Osteoblast (primary cell): Measurements from ENCODE around the gene VGLL4. TPM values are rescaled to one million over a fixed set of nuclear protein-coding genes. Genes with fewer than 3 reads are reported as not detected.

ENCODE experiments used
- DNase-seq: peaks from one replicate; pipeline ENCODE4 v3.0.0; 2011; ENCODE audit warnings: low spot score, mixed read lengths; ENCODE audit not compliant: insufficient read length; ENCODE audit errors: missing footprints
- H2AFZ ChIP-seq: 2 replicates; pipeline ENCODE4 v1.6.0; 2011; ENCODE audit warnings: mild to moderate bottlenecking, low read length
- H3K27ac ChIP-seq: 2 replicates; pipeline ENCODE4 v1.5.1; 2011; ENCODE audit warnings: mild to moderate bottlenecking, low read depth, low read length, moderate library complexity
- H3K27me3 ChIP-seq: 2 replicates; pipeline ENCODE4 v1.6.0; 2012; ENCODE audit warnings: mild to moderate bottlenecking, control low read depth, inconsistent platforms, low read length, moderate library complexity; ENCODE audit not compliant: insufficient read depth
- H3K36me3 ChIP-seq: 2 replicates; pipeline ENCODE4 v1.5.1; 2011; ENCODE audit warnings: mild to moderate bottlenecking, low read length, control low read depth, moderate library complexity; ENCODE audit not compliant: insufficient read depth
- H3K4me1 ChIP-seq: 2 replicates; pipeline ENCODE4 v1.5.1; 2011; ENCODE audit warnings: mild to moderate bottlenecking, low read length, control low read depth, moderate library complexity; ENCODE audit not compliant: insufficient read depth
- H3K4me2 ChIP-seq: 2 replicates; pipeline ENCODE4 v1.6.0; 2011; ENCODE audit warnings: mild to moderate bottlenecking, low read length; ENCODE audit not compliant: insufficient read depth
- H3K4me3 ChIP-seq: fragments of 200-600 bp; sonication (generic); 3 replicates; pipeline ENCODE4 v1.5.1; 2012; ENCODE audit warnings: mild to moderate bottlenecking, low read length, inconsistent platforms; ENCODE audit not compliant: insufficient read depth
- H3K79me2 ChIP-seq: 2 replicates; pipeline ENCODE4 v1.6.0; 2012; ENCODE audit warnings: mild to moderate bottlenecking, low read length, control low read depth, inconsistent platforms; ENCODE audit not compliant: insufficient read depth
- H3K9me3 ChIP-seq: 2 replicates; pipeline ENCODE4 v1.5.1; 2011; ENCODE audit warnings: low read depth, low read length, control low read depth
- H4K20me1 ChIP-seq: 2 replicates; pipeline ENCODE4 v1.6.0; 2012; ENCODE audit warnings: mild to moderate bottlenecking, low read length, control low read depth; ENCODE audit not compliant: insufficient read depth
- CTCF ChIP-seq: IDR thresholded peaks from 2 replicates; pipeline ENCODE4 v1.5.1; 2011; ENCODE audit warnings: mild to moderate bottlenecking, low read depth, low read length, moderate library complexity; ENCODE audit errors: extremely low read depth
- total RNA-seq: library from RNA; depleted of rRNA; stranded (reverse); fragments of >200 nt; gene quantifications from 2 replicates; pipeline ENCODE4 v1.2.3, GENCODE V29; 2012

The VGLL4 gene
- total RNA-seq, 1 donor: 68.8 TPM

DNA sequence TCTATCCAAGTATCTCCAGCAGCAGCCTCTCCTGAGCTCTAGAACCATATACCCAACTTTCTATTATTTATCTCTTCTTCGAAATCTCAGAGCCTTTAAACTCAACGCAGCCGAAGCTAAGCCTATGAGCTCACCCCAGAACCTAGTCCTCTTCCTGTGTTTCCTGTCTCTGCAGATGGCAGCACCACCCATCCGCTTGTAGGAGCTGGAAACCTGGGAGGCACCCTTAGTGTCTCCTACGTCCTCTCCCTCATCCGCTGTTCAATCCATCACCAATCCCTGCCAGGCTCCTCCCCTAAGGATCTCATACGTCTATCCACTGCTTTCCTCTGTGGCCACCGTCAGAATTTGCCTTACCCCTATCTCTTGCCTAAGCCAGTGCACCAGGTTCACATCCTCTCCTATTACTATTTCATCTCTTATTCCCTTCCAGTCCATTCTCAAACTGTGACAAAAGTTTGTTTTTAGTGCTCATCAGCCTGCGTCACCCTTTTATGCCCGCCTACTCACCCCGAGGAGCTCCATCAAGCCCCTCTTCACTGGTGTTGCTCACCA, 9.6 kb downstream of the VGLL4 start:
- no peak for TF ChIP-seq CTCF
- H4K20me1 ChIP-seq: peaks cover 46% of the 10 kb centered on the region
- H3K27me3 ChIP-seq: no peaks in the 10 kb centered on the region
- no peak overlapping the region for H2AFZ ChIP-seq
- H3K4me2 ChIP-seq: peak overlapping the region; percentile 12
- H3K27ac ChIP-seq: peak overlapping the region; percentile 43
- peaks cover 100% of the 10 kb centered on the region for H3K79me2 ChIP-seq
- no peaks in the 10 kb centered on the region for H3K9me3 ChIP-seq
- no peaks in the 10 kb centered on the region for H3K36me3 ChIP-seq
- DNase-seq: no peak
- no peak overlapping the region for H3K4me3 ChIP-seq
- peaks cover 70% of the 10 kb centered on the region for H3K4me1 ChIP-seq

- H3K79me2 ChIP-seq: peaks cover 100% of the 10 kb centered on the region
- H2AFZ ChIP-seq: no peak overlapping the region
- H3K27me3 ChIP-seq: no peaks in the 10 kb centered on the region
- H4K20me1 ChIP-seq: peaks cover 44% of the 10 kb centered on the region
- peaks cover 59% of the 10 kb centered on the region for H3K4me1 ChIP-seq
- H3K36me3 ChIP-seq: no peaks in the 10 kb centered on the region
- no peak for TF ChIP-seq CTCF
- H3K27ac ChIP-seq: peak overlapping the region; percentile 35
- peak overlapping the region; percentile 13 for H3K4me2 ChIP-seq
- H3K4me3 ChIP-seq: no peak overlapping the region
- H3K9me3 ChIP-seq: no peaks in the 10 kb centered on the region
- DNase-seq: no peak
Observed at GRCh38 chr3:11632966-11633365, 10.7 kb downstream of the VGLL4 start.

- H3K27me3 ChIP-seq: no peaks in the 10 kb centered on the region
- peak overlapping the region; percentile 35 for H3K27ac ChIP-seq
- peak overlapping the region; percentile 13 for H3K4me2 ChIP-seq
- no peaks in the 10 kb centered on the region for H3K36me3 ChIP-seq
- H2AFZ ChIP-seq: no peak overlapping the region
- peak; percentile 6 for DNase-seq
- TF ChIP-seq CTCF: no peak
- H4K20me1 ChIP-seq: peaks cover 47% of the 10 kb centered on the region
- H3K9me3 ChIP-seq: no peaks in the 10 kb centered on the region
- peaks cover 100% of the 10 kb centered on the region for H3K79me2 ChIP-seq
- H3K4me1 ChIP-seq: peaks cover 55% of the 10 kb centered on the region
- no peak overlapping the region for H3K4me3 ChIP-seq
Observed at GRCh38 chr3:11632564-11632963, 11.2 kb downstream of the VGLL4 start.

- no peak overlapping the region for H3K4me3 ChIP-seq
- H3K27me3 ChIP-seq: no peaks in the 10 kb centered on the region
- no peak for DNase-seq
- H3K4me2 ChIP-seq: no peak overlapping the region
- TF ChIP-seq CTCF: no peak
- no peak overlapping the region for H2AFZ ChIP-seq
- peaks cover 50% of the 10 kb centered on the region for H4K20me1 ChIP-seq
- H3K9me3 ChIP-seq: no peaks in the 10 kb centered on the region
- H3K79me2 ChIP-seq: peaks cover 100% of the 10 kb centered on the region
- no peaks in the 10 kb centered on the region for H3K36me3 ChIP-seq
- peaks cover 48% of the 10 kb centered on the region for H3K4me1 ChIP-seq
- H3K27ac ChIP-seq: peak overlapping the region; percentile 95
Observed at GRCh38 chr3:11631820-11632219, 11.9 kb downstream of the VGLL4 start.
